Measurements from ENCODE around the gene ADIPOQ.
"Not testable (repeated sequence)": the region's sequence is repeated elsewhere in the genome, so short reads cannot be mapped to it uniquely, and the experiment has no call there.

Gene ADIPOQ

GRCh38 chr3:186845756-186846155 lies 3.2 kb downstream of the ADIPOQ start:
- TF ChIP-seq GLIS3 (CRISPR knock-in tag; IDR thresholded peaks at IDR 0.05), result no peak
- TF ChIP-seq PPARA (CRISPR knock-in tag; IDR thresholded peaks at IDR 0.05; ENCODE audit: borderline replicate concordance), result no peak
- no peak for TF ChIP-seq OSR1 (CRISPR knock-in tag; IDR thresholded peaks at IDR 0.05)
- TF ChIP-seq ZFP3 (CRISPR knock-in tag; IDR thresholded peaks at IDR 0.05), result no peak
- no peak for TF ChIP-seq TCF4 (CRISPR knock-in tag; IDR thresholded peaks at IDR 0.05; ENCODE audit: borderline replicate concordance)
- no peak for TF ChIP-seq PATZ1 (CRISPR knock-in tag; IDR thresholded peaks at IDR 0.05; ENCODE audit: borderline replicate concordance)
- no peak for TF ChIP-seq ZFP30 (CRISPR knock-in tag; IDR thresholded peaks at IDR 0.05)
- TF ChIP-seq SNAI2 (CRISPR knock-in tag; IDR thresholded peaks at IDR 0.05), result no peak
- TF ChIP-seq RARB (CRISPR knock-in tag; IDR thresholded peaks at IDR 0.05), result no peak
- TF ChIP-seq CREB5 (CRISPR knock-in tag; IDR thresholded peaks at IDR 0.05; ENCODE audit: low read depth), result no peak
- TF ChIP-seq ISL1 (CRISPR knock-in tag; IDR thresholded peaks at IDR 0.05), result no peak
- TF ChIP-seq ZNF70 (CRISPR knock-in tag; IDR thresholded peaks at IDR 0.05), result no peak
- no peak for TF ChIP-seq POU6F1 (CRISPR knock-in tag; IDR thresholded peaks at IDR 0.05; ENCODE audit: borderline replicate concordance, low read depth)
- TF ChIP-seq TSHZ2 (CRISPR knock-in tag; IDR thresholded peaks at IDR 0.05), result no peak
- TF ChIP-seq CSRNP3 (CRISPR knock-in tag; IDR thresholded peaks at IDR 0.05), result no peak
- no peak for ATAC-seq

- no peak for TF ChIP-seq OSR1 (CRISPR knock-in tag; IDR thresholded peaks at IDR 0.05)
- no peak for TF ChIP-seq RARB (CRISPR knock-in tag; IDR thresholded peaks at IDR 0.05)
- TF ChIP-seq ZFP30 (CRISPR knock-in tag; IDR thresholded peaks at IDR 0.05), result no peak
- no peak for ATAC-seq
Observed at GRCh38 chr3:186847437-186847836, 4.9 kb downstream of the ADIPOQ start.

- ATAC-seq, result peak; percentile 82
- no peak for TF ChIP-seq ZFP30 (CRISPR knock-in tag; IDR thresholded peaks at IDR 0.05)
- TF ChIP-seq ZNF8 (CRISPR knock-in tag; IDR thresholded peaks at IDR 0.05), result no peak
- TF ChIP-seq BACH2 (CRISPR knock-in tag; IDR thresholded peaks at IDR 0.05; ENCODE audit: borderline replicate concordance), result no peak
- TF ChIP-seq SNAI2 (CRISPR knock-in tag; IDR thresholded peaks at IDR 0.05), result no peak
- TF ChIP-seq TOX (CRISPR knock-in tag; IDR thresholded peaks at IDR 0.05; ENCODE audit: borderline replicate concordance), result no peak
- TF ChIP-seq CSRNP3 (CRISPR knock-in tag; IDR thresholded peaks at IDR 0.05), result no peak
- TF ChIP-seq PPARA (CRISPR knock-in tag; IDR thresholded peaks at IDR 0.05; ENCODE audit: borderline replicate concordance), result no peak
- no peak for TF ChIP-seq ZNF565 (CRISPR knock-in tag; conservative IDR thresholded peaks at IDR 0.05; ENCODE audit: low read depth)
- no peak for TF ChIP-seq CREB5 (CRISPR knock-in tag; IDR thresholded peaks at IDR 0.05; ENCODE audit: low read depth)
- no peak for TF ChIP-seq RARB (CRISPR knock-in tag; IDR thresholded peaks at IDR 0.05)
- no peak for TF ChIP-seq TSHZ2 (CRISPR knock-in tag; IDR thresholded peaks at IDR 0.05)
- no peak for TF ChIP-seq TCF4 (CRISPR knock-in tag; IDR thresholded peaks at IDR 0.05; ENCODE audit: borderline replicate concordance)
- no peak for TF ChIP-seq GLIS3 (CRISPR knock-in tag; IDR thresholded peaks at IDR 0.05)
Observed at GRCh38 chr3:186849374-186849975, 7.0 kb downstream of the ADIPOQ start.

- ATAC-seq, result not testable (repeated sequence)
Observed at GRCh38 chr3:186851835-186852234, 9.3 kb downstream of the ADIPOQ start.
